ENCODE results near the gene LHPP. TPM values are rescaled to one million over a fixed set of nuclear protein-coding genes. Genes with fewer than 3 reads are reported as not detected.

Gene LHPP
- total RNA-seq, 2 experiments from 2014 or later = 17.6 to 20.7 TPM

GRCh38 chr10:124632566-124632965 lies 170.9 kb downstream of the LHPP start:
- Mint-ChIP-seq H3K27me3 (no peaks in the 10 kb centered on the region), H3K36me3 (ENCODE audit: low read depth) (peaks cover 30% of the 10 kb centered on the region), H3K27ac (no peak overlapping the region), H3K4me1 (peaks cover 46% of the 10 kb centered on the region), H3K9me3 (peaks cover 4% of the 10 kb centered on the region), H3K4me3 (no peak overlapping the region)
- ChIA-PET CTCF (interaction anchor here (0.8 to 8.0 kb wide), 9 partner anchors 15 to 113 kb away, joined by 3 to 59 read pairs (median 5); no protein-coding TSS in a partner anchor), POLR2A (interaction anchor here (1.2 kb wide), 1 partner anchor 86 kb away, joined by 3 read pairs; no protein-coding TSS in a partner anchor)
- DNase-seq = no peak

GRCh38 chr10:124636271-124636995 lies 174.8 kb downstream of the LHPP start:
- peaks cover 61% of the 10 kb centered on the region for H3K4me1 Mint-ChIP-seq
- POLR2A ChIA-PET = interaction anchor here (1.0 to 1.5 kb wide), 2 partner anchors 104 to 106 kb away, joined by 3 to 4 read pairs; no protein-coding TSS in a partner anchor

GRCh38 chr10:124637091-124637700 lies 175.6 kb downstream of the LHPP start:
- Mint-ChIP-seq H3K4me1 (peaks cover 63% of the 10 kb centered on the region), H3K9me3 (peaks cover 4% of the 10 kb centered on the region), H3K4me3 (no peak overlapping the region), H3K27me3 (no peaks in the 10 kb centered on the region), H3K27ac (peak overlapping the region; percentile 70), H3K36me3 (ENCODE audit: low read depth) (peaks cover 35% of the 10 kb centered on the region)
- ChIA-PET POLR2A (interaction anchor here (0.8 to 1.5 kb wide), 5 partner anchors 11 to 106 kb away, joined by 3 to 9 read pairs (median 4); no protein-coding TSS in a partner anchor), CTCF (interaction anchor here (1.1 to 8.0 kb wide), 4 partner anchors 10 to 104 kb away, joined by 3 to 59 read pairs (median 5); no protein-coding TSS in a partner anchor)
- DNase-seq = no peak

More at GRCh38 chr10:124636271-124636995, 174.8 kb downstream of the LHPP start:
- Mint-ChIP-seq H3K27ac (peak overlapping the region; percentile 70), H3K9me3 (peaks cover 4% of the 10 kb centered on the region), H3K4me3 (no peak overlapping the region), H3K36me3 (ENCODE audit: low read depth) (peaks cover 33% of the 10 kb centered on the region), H3K27me3 (no peaks in the 10 kb centered on the region)
- peak; percentile 33 for DNase-seq
- CTCF ChIA-PET = interaction anchor here (1.1 to 8.0 kb wide), 4 partner anchors 9 to 105 kb away, joined by 3 to 59 read pairs (median 5); no protein-coding TSS in a partner anchor

- Mint-ChIP-seq H3K4me1 (peaks cover 66% of the 10 kb centered on the region), H3K27me3 (no peaks in the 10 kb centered on the region), H3K4me3 (no peak overlapping the region), H3K27ac (peak overlapping the region; percentile 12), H3K9me3 (peaks cover 4% of the 10 kb centered on the region), H3K36me3 (ENCODE audit: low read depth) (peaks cover 39% of the 10 kb centered on the region)
- ChIA-PET POLR2A (interaction anchor here (0.8 to 1.5 kb wide), 5 partner anchors 11 to 105 kb away, joined by 3 to 9 read pairs (median 4); no protein-coding TSS in a partner anchor), CTCF (interaction anchor here (1.1 to 8.0 kb wide), 4 partner anchors 10 to 104 kb away, joined by 3 to 59 read pairs (median 4); no protein-coding TSS in a partner anchor)
- DNase-seq = no peak
Observed at GRCh38 chr10:124637746-124638145, 176.1 kb downstream of the LHPP start.

- H3K36me3 Mint-ChIP-seq (ENCODE audit: low read depth) = peaks cover 35% of the 10 kb centered on the region
- H3K4me1 Mint-ChIP-seq = peaks cover 74% of the 10 kb centered on the region
- no peak overlapping the region for H3K4me3 Mint-ChIP-seq
- H3K27me3 Mint-ChIP-seq = no peaks in the 10 kb centered on the region
- peak overlapping the region; percentile 6 for H3K27ac Mint-ChIP-seq
- ChIA-PET CTCF (no interaction called here), POLR2A (interaction anchor here (1.1 kb wide), 1 partner anchor 79 kb away, joined by 3 read pairs; no protein-coding TSS in a partner anchor)
- H3K9me3 Mint-ChIP-seq = peaks cover 4% of the 10 kb centered on the region
- DNase-seq = no peak
Observed at GRCh38 chr10:124639206-124639605, 177.6 kb downstream of the LHPP start.

- POLR2A ChIA-PET = interaction anchor here (1.1 kb wide), 1 partner anchor 78 kb away, joined by 3 read pairs; no protein-coding TSS in a partner anchor
- H3K9me3 Mint-ChIP-seq = peaks cover 1% of the 10 kb centered on the region
- H3K27me3 Mint-ChIP-seq = no peaks in the 10 kb centered on the region
- H3K4me1 Mint-ChIP-seq = peaks cover 78% of the 10 kb centered on the region
- CTCF ChIA-PET = no interaction called here
- no peak overlapping the region for H3K4me3 Mint-ChIP-seq
- no peak overlapping the region for H3K27ac Mint-ChIP-seq
- DNase-seq = no peak
- H3K36me3 Mint-ChIP-seq (ENCODE audit: low read depth) = peaks cover 32% of the 10 kb centered on the region
Observed at GRCh38 chr10:124639646-124640045, 178.0 kb downstream of the LHPP start.

GRCh38 chr10:124640056-124640455 lies 178.4 kb downstream of the LHPP start:
- Mint-ChIP-seq H3K27me3 (no peaks in the 10 kb centered on the region), H3K4me1 (peaks cover 81% of the 10 kb centered on the region), H3K36me3 (ENCODE audit: low read depth) (peaks cover 30% of the 10 kb centered on the region), H3K9me3 (no peaks in the 10 kb centered on the region), H3K4me3 (no peak overlapping the region), H3K27ac (peak overlapping the region; percentile 94)
- ChIA-PET CTCF (interaction anchor here (0.9 kb wide), 1 partner anchor 79 kb away, joined by 3 read pairs; no protein-coding TSS in a partner anchor), POLR2A (interaction anchor here (0.7 to 1.1 kb wide), 2 partner anchors 78 kb away, joined by 3 read pairs; no protein-coding TSS in a partner anchor)
- no peak for DNase-seq

GRCh38 chr10:124640538-124641231 lies 179.1 kb downstream of the LHPP start:
- ChIA-PET CTCF (interaction anchor here (0.9 to 1.3 kb wide), 2 partner anchors 18 to 79 kb away, joined by 3 read pairs; no protein-coding TSS in a partner anchor), POLR2A (interaction anchor here (0.7 to 3.0 kb wide), 2 partner anchors 78 kb away, joined by 3 to 15 read pairs; no protein-coding TSS in a partner anchor)
- no peaks in the 10 kb centered on the region for H3K27me3 Mint-ChIP-seq
- no peak for DNase-seq
- no peaks in the 10 kb centered on the region for H3K9me3 Mint-ChIP-seq
- peak overlapping the region; percentile 54 for H3K4me3 Mint-ChIP-seq
- peak overlapping the region; percentile 94 for H3K27ac Mint-ChIP-seq
- H3K36me3 Mint-ChIP-seq (ENCODE audit: low read depth) = peaks cover 25% of the 10 kb centered on the region
- H3K4me1 Mint-ChIP-seq = peaks cover 83% of the 10 kb centered on the region

GRCh38 chr10:124641282-124642087 lies 179.9 kb downstream of the LHPP start:
- peaks cover 83% of the 10 kb centered on the region for H3K4me1 Mint-ChIP-seq

GRCh38 chr10:124642088-124642710 lies 180.6 kb downstream of the LHPP start:
- POLR2A ChIA-PET = interaction anchor here (1.5 to 3.0 kb wide), 3 partner anchors 76 to 99 kb away, joined by 5 to 15 read pairs (median 5); no protein-coding TSS in a partner anchor
- DNase-seq = no peak

More at GRCh38 chr10:124641282-124642087, 179.9 kb downstream of the LHPP start:
- Mint-ChIP-seq H3K27ac (peak overlapping the region; percentile 94), H3K9me3 (no peaks in the 10 kb centered on the region), H3K4me3 (peak overlapping the region; percentile 54), H3K27me3 (no peaks in the 10 kb centered on the region), H3K36me3 (ENCODE audit: low read depth) (peaks cover 23% of the 10 kb centered on the region)
- POLR2A ChIA-PET = interaction anchor here (0.8 to 3.0 kb wide), 3 partner anchors 18 to 100 kb away, joined by 3 to 15 read pairs (median 5); no protein-coding TSS in a partner anchor
- CTCF ChIA-PET = interaction anchor here (1.3 kb wide), 1 partner anchor 18 kb away, joined by 3 read pairs; no protein-coding TSS in a partner anchor
- DNase-seq = peak; percentile 59

More at GRCh38 chr10:124642088-124642710, 180.6 kb downstream of the LHPP start:
- H3K36me3 Mint-ChIP-seq (ENCODE audit: low read depth) = peaks cover 28% of the 10 kb centered on the region
- CTCF ChIA-PET = interaction anchor here (1.1 to 1.3 kb wide), 3 partner anchors 17 to 99 kb away, joined by 3 to 4 read pairs (median 3); no protein-coding TSS in a partner anchor
- peaks cover 83% of the 10 kb centered on the region for H3K4me1 Mint-ChIP-seq
- H3K27me3 Mint-ChIP-seq = no peaks in the 10 kb centered on the region
- no peaks in the 10 kb centered on the region for H3K9me3 Mint-ChIP-seq
- no peak overlapping the region for H3K4me3 Mint-ChIP-seq
- peak overlapping the region; percentile 94 for H3K27ac Mint-ChIP-seq
